SJSA1 (cell line): Measurements from ENCODE around the gene HTR1D. TPM values are rescaled to one million over a fixed set of nuclear protein-coding genes. Genes with fewer than 3 reads are reported as not detected.
"Not testable (repeated sequence)": the region's sequence is repeated elsewhere in the genome, so short reads cannot be mapped to it uniquely, and the experiment has no call there.

ENCODE experiments used
- DNase-seq, 2 experiments: peaks; one replicate each; pipeline ENCODE4 v3.0.0-alpha.2; 2015 to 2020; ENCODE audit warnings: low spot score in 2 of 2, low read depth in 1 of 2
- H3K27ac ChIP-seq: fragments of 250-450 bp; sonication (Bioruptor Pico); 2 replicates; pipeline ENCODE4 v1.5.1; 2020; ENCODE audit warnings: mild to moderate bottlenecking, moderate library complexity
- H3K27me3 ChIP-seq: fragments of 250-450 bp; sonication (Bioruptor Pico); replicated peaks from 2 replicates; pipeline ENCODE4 v1.5.1; 2020; ENCODE audit warnings: mild to moderate bottlenecking, moderate library complexity
- H3K36me3 ChIP-seq: fragments of 250-450 bp; sonication (Bioruptor Pico); 2 replicates; pipeline ENCODE4 v1.5.1; 2020; ENCODE audit warnings: mild to moderate bottlenecking
- H3K4me1 ChIP-seq: fragments of 250-450 bp; sonication (Bioruptor Pico); replicated peaks from 2 replicates; pipeline ENCODE4 v1.6.1; 2021; ENCODE audit warnings: mild to moderate bottlenecking
- H3K4me3 ChIP-seq: fragments of 250-450 bp; sonication (Bioruptor Pico); 2 replicates; pipeline ENCODE4 v1.5.1; 2020; ENCODE audit warnings: mild to moderate bottlenecking
- H3K9me3 ChIP-seq: fragments of 250-450 bp; sonication (Bioruptor Pico); replicated peaks from 2 replicates; pipeline ENCODE4 v1.5.1; 2020; ENCODE audit warnings: mild to moderate bottlenecking
- total RNA-seq: library from RNA; depleted of rRNA; stranded (reverse); fragments of >200 nt; shearing (Covaris generic); gene quantifications from 2 replicates; pipeline ENCODE4 v1.2.3, GENCODE V29; 2014

The HTR1D gene
- total RNA-seq, 1 experiment from 2014 or later = 0.24 TPM

DNA sequence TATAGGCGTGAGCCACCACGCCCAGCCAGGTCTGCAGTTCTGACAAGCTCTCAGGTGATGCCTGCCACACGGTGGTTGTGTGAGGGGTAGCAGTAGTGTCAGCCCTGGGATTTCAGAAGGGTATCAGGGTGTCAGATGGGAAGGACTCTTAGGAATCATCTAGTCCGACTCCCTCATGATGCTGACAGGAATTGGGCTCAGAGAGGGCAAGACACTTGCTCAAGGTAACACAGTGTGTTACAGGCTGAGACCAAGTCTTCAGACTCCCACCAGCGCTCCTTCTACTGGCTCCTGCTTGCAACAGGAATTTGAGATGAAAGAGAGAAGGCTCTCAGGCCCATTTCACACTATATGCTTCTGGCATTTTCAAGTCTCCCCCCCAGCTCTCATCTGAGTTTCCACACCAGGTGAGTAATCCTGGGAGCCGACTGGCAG is 6.9 kb downstream of the HTR1D start:
- H3K4me3 ChIP-seq = no peak overlapping the region
- no peak for DNase-seq

GRCh38 chr1:23209770-23210169 is 7.5 kb downstream of the HTR1D start:
- Histone ChIP-seq H3K27ac (no peak overlapping the region), H3K4me1 (0 out of 2 replicates have a peak, but pooled peaks cover 2% of the 10 kb centered on the region), H3K9me3 (no peaks in the 10 kb centered on the region), H3K4me3 (no peak overlapping the region), H3K27me3 (no peaks in the 10 kb centered on the region), H3K36me3 (no peaks in the 10 kb centered on the region)
- no peak for DNase-seq

More for the DNA sequence above, 6.9 kb downstream of the HTR1D start:
- H3K27ac ChIP-seq = no peak overlapping the region
- H3K36me3 ChIP-seq = no peaks in the 10 kb centered on the region
- no peaks in the 10 kb centered on the region for H3K9me3 ChIP-seq
- H3K27me3 ChIP-seq = no peaks in the 10 kb centered on the region
- H3K4me1 ChIP-seq = 0 out of 2 replicates have a peak, but pooled peaks cover 2% of the 10 kb centered on the region

DNA sequence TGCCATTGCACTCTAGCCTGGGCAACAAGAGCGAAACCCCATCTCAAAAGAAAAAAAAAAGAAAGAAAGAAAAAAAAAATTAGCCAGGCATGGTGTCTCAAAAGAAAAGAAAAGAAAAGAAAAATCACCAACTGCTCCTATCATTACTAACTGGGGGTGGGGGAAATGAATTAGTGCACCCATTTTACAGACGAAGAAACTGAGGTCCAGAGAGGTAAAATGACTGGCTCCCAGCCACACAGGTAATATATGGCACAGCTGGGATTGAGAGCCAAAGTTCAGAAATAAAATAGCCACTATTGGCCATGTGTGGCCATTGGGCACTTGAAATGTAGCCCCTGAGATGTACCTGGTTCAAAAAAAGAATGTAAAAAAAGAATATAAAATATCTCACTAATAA is 8.8 kb downstream of the HTR1D start:
- no peaks in the 10 kb centered on the region for H3K27me3 ChIP-seq
- no peak for DNase-seq
- H3K36me3 ChIP-seq = no peaks in the 10 kb centered on the region
- no peak overlapping the region for H3K4me3 ChIP-seq
- H3K4me1 ChIP-seq = peaks cover 5% of the 10 kb centered on the region
- H3K9me3 ChIP-seq = no peaks in the 10 kb centered on the region
- no peak overlapping the region for H3K27ac ChIP-seq

DNA sequence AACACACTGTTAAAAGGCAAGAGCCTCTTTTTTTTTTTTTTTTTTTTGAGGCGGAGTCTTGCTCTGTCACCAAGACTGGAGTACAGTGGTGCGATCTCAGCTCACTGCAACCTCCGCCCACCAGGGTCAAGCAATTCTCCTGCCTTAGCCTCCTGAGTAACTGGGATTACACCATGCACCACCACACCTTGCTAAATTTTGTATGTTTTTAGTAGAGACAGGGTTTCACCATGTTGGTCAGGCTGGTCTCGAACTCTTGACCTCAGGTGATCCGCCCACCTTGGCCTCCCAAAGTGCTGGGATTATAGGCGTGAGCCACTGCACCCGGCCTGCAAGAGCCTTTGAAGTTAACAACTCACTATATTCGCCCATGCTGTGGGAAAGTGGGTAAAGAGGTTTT is 9.6 kb downstream of the HTR1D start:
- not testable (repeated sequence) for H3K4me3 ChIP-seq, H3K4me1 ChIP-seq, H3K27ac ChIP-seq, H3K9me3 ChIP-seq, H3K36me3 ChIP-seq, DNase-seq, H3K27me3 ChIP-seq

DNA sequence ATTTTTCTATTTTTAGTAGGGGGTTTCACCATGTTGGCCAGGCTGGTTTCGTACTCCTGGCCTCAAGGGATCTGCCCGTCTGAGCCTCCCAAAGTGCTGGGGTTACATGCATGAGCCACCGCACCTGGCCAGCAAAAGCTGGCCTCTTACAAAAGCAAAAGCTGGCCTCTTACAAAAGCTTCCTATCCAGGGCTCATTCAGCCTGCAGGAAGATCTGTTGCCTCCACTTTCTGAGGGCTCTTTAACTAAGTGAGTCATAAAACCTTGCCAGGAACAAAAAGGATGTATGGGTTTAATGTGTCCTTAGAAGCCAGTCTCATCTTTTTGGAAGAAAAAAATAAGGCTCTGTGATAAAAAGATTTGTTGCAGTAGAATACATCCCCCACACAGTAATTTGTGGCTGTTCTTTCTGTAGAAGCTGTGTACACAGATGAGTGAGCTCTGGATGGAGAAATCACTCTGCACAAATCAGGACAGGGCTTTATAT is 15.0 kb downstream of the HTR1D start:
- no peaks in the 10 kb centered on the region for H3K36me3 ChIP-seq
- no peak overlapping the region for H3K27ac ChIP-seq
- no peaks in the 10 kb centered on the region for H3K27me3 ChIP-seq
- H3K9me3 ChIP-seq = no peaks in the 10 kb centered on the region
- peaks cover 31% of the 10 kb centered on the region for H3K4me1 ChIP-seq
- no peak overlapping the region for H3K4me3 ChIP-seq
- peak in 1 of 2 experiments; percentile 34 for DNase-seq

DNA sequence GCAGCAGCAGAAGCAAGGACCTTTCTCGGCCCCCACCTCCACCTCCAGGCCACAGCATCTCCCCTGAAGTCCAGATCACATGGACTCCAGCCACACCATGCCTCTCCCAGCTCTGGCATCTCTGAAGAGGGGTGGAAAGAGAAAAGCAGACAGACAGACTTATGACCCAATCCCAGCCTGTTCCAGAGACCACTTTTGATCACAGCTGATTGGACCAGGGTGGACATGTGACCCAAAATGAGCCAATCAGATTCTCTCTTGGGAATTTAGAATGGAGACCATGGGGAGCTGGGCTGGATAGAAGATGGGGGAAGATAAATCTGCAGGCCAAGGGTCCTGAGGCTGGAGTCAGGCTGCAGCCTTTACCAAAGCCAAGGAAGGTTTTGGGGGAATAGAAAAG is 16.4 kb downstream of the HTR1D start:
- DNase-seq = no peak
- Histone ChIP-seq H3K27me3 (no peaks in the 10 kb centered on the region), H3K27ac (no peak overlapping the region), H3K4me3 (no peak overlapping the region), H3K4me1 (peaks cover 45% of the 10 kb centered on the region), H3K9me3 (no peaks in the 10 kb centered on the region), H3K36me3 (no peaks in the 10 kb centered on the region)

DNA sequence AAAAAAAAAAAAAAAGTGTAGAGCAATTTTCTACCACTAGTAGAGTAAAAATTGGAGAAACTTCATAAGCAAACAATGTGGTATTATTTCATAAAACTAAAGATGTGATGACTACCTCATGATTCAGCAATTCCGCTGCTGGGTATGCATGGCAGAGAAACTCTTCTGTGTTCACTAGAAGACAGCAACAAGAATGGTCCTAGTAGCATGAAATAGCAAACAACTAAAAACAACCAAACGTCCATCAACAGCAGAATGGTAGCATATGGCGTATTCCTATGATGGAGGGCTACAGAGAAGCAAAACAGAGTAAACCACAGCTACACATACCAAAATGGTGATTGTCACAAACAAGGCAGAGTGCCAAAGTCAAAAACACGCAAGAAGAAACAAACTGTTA is 18.9 kb downstream of the HTR1D start:
- Histone ChIP-seq H3K4me1 (peaks cover 65% of the 10 kb centered on the region), H3K27ac (peak overlapping the region; percentile 99), H3K9me3 (no peaks in the 10 kb centered on the region)

GRCh38 chr1:23196627-23197328 is 20.5 kb downstream of the HTR1D start:
- Histone ChIP-seq H3K9me3 (no peaks in the 10 kb centered on the region), H3K4me1 (peaks cover 60% of the 10 kb centered on the region), H3K27ac (peak overlapping the region; percentile 99), H3K27me3 (no peaks in the 10 kb centered on the region), H3K36me3 (no peaks in the 10 kb centered on the region), H3K4me3 (no peak overlapping the region)
- peak; percentile 96 to 97 for DNase-seq

More for the DNA sequence above, 18.9 kb downstream of the HTR1D start:
- no peak overlapping the region for H3K4me3 ChIP-seq
- H3K36me3 ChIP-seq = no peaks in the 10 kb centered on the region
- no peaks in the 10 kb centered on the region for H3K27me3 ChIP-seq
- DNase-seq = peak; percentile 78 to 98

DNA sequence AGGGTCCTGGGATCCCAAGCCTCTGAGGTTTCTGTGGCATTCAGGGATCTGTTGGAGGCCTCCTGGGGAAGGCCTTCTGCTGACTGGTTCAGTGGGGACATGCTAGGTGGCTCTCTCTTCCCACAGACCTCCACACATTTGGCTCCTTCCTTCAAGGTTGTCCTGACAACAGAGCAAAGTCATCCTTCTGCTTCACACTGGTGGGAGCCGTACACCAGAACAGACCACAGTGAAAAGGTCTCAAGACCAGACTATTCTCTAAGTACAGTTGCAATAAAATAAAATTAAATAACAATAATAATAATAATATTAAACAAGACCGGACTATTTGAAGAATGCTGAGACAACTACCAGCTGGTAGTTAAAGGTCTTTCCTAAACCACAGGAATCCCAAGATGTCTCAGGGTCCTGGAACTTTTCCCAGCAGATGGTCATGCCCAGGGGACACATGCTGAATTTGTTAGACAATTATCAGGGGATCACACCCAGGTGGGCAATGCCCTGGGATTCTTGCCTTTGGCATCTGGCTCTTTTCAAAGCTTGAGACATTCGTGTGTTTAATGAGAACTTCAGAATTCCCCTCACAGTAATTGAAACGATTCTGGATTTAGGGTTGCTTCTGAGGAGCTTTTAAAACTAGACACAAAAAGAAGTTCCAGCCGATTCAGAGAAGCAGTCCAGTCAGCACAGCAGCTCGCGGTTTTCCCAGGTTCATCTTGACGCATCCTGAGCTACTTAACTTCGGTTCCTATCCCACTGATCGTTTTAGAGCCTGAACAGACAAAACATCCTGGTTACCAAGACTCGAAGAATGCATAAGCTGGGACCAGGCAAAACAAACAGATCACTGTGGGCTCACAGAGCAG is 22.9 kb downstream of the HTR1D start:
- Histone ChIP-seq H3K36me3 (no peaks in the 10 kb centered on the region), H3K4me3 (no peak overlapping the region), H3K27ac (peak overlapping the region; percentile 99), H3K4me1 (peaks cover 63% of the 10 kb centered on the region), H3K27me3 (no peaks in the 10 kb centered on the region), H3K9me3 (no peaks in the 10 kb centered on the region)
- DNase-seq = peak; percentile 86 to 95

GRCh38 chr1:23193391-23194118 is 23.7 kb downstream of the HTR1D start:
- no peaks in the 10 kb centered on the region for H3K27me3 ChIP-seq
- no peak overlapping the region for H3K4me3 ChIP-seq
- H3K9me3 ChIP-seq = no peaks in the 10 kb centered on the region
- peaks cover 65% of the 10 kb centered on the region for H3K4me1 ChIP-seq
- no peak for DNase-seq
- H3K36me3 ChIP-seq = no peaks in the 10 kb centered on the region
- peak overlapping the region; percentile 99 for H3K27ac ChIP-seq

- no peak overlapping the region for H3K27ac ChIP-seq
- H3K4me1 ChIP-seq = peaks cover 51% of the 10 kb centered on the region
- no peak for DNase-seq
- no peaks in the 10 kb centered on the region for H3K27me3 ChIP-seq
- no peaks in the 10 kb centered on the region for H3K9me3 ChIP-seq
- H3K4me3 ChIP-seq = no peak overlapping the region
- no peaks in the 10 kb centered on the region for H3K36me3 ChIP-seq
Measured at GRCh38 chr1:23191199-23191598, 26.1 kb downstream of the HTR1D start.

DNA sequence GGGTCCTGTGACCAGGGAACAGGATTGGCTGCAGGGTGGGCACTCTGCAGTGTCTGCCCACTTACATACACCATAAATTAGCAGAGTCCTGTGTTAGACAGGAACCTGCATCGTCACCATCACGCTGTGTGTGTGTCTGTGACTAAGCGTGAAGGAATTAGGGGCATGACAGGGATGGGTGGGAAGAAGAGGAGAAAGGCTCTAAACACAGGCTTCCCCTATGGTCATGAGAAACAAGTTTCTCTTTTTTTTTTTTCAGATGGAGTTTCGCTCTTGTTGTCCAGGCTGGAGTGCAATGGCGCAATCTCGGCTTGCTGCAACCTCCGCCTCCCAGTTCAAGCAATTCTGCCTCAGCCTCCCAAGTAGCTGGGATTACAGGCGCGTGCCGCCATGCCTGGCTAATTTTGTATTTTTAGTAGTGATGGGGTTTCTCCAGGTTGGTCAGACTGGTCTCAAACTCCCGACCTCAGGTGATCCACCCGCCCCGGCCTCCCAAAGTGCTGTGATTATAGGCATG is 28.3 kb downstream of the HTR1D start:
- H3K36me3 ChIP-seq, H3K9me3 ChIP-seq, H3K27me3 ChIP-seq, H3K4me3 ChIP-seq: not testable (repeated sequence)
- DNase-seq = peak; percentile 95 to 96
- peaks cover 31% of the 10 kb centered on the region for H3K4me1 ChIP-seq
- H3K27ac ChIP-seq = peak overlapping the region; percentile 95

DNA sequence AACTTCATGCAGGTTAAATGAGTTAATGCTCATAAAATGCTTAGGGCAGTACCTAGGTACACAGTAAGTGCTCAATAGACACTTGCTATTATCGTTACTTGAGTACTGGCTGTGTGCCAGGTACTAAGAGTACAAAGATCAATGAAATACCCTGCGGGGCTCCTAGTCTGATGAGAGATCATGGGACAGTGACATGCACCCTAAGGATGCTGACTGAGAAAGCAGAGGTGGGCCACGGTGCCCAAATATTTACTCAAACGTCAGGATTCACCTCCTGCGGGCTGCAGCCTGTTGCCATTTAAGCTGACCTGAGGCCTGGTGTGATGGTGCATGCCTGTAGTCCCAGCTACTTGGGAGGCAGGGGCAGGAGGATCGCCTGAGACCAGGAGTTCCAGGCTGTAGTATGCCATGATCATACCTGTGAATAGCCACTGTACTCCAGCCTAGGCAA is 28.8 kb downstream of the HTR1D start:
- H3K4me3 ChIP-seq = no peak overlapping the region
- H3K9me3 ChIP-seq = no peaks in the 10 kb centered on the region
- no peaks in the 10 kb centered on the region for H3K36me3 ChIP-seq
- H3K27me3 ChIP-seq = no peaks in the 10 kb centered on the region
- DNase-seq = no peak
- H3K4me1 ChIP-seq = peaks cover 25% of the 10 kb centered on the region
- peak overlapping the region; percentile 95 for H3K27ac ChIP-seq
